IMR-90 (cell line): ENCODE results near the gene CCDC88A. TPM values are rescaled to one million over a fixed set of nuclear protein-coding genes. Genes with fewer than 3 reads are reported as not detected.

ENCODE experiments used
- ATAC-seq: fragments of 200-7000 bp; cut with Tn5 transposase; 2 replicates; pipeline ENCODE4 v1.9.1; 2020; ENCODE audit warnings: low read depth, mild to moderate bottlenecking, moderate library complexity
- BruUV-seq: library from RNA; stranded (reverse); fragments of 400-500 nt; replicated peaks from 2 replicates; lab custom pipeline; 2021; lab: Mats Ljungman, UMichigan
- CTCF ChIA-PET: fragments of 300-600 bp; formaldehyde crosslinking; extraction: SDS; loops from one replicate; lab custom pipeline; 2021; ENCODE audit warnings: antibody characterized with exemption; lab: Yijun Ruan, JAX
- POLR2A ChIA-PET: fragments of 300-600 bp; sonication (Branson Sonifier 250); formaldehyde crosslinking; loops from one replicate; lab custom pipeline; 2022; ENCODE audit warnings: antibody characterized with exemption; ENCODE audit not compliant: unreplicated experiment; lab: Charles Lee
- DNase-seq: peaks from one replicate; pipeline ENCODE4 v3.0.0; 2013
- H2AFZ ChIP-seq: replicated peaks from 2 replicates; pipeline ENCODE3; 2013; ENCODE audit warnings: low read length, mild to moderate bottlenecking; ENCODE audit not compliant: poor library complexity
- H2AK5ac ChIP-seq: 2 replicates; pipeline ENCODE4 v1.6.1; 2013; ENCODE audit warnings: low read depth, low read length, inconsistent platforms
- H2AK9ac ChIP-seq: replicated peaks from 2 replicates; pipeline ENCODE3; 2013; ENCODE audit warnings: mild to moderate bottlenecking, low read depth, low read length, moderate library complexity; ENCODE audit not compliant: poor library complexity
- H2BK120ac ChIP-seq: 2 replicates; pipeline ENCODE4 v1.6.1; 2013; ENCODE audit warnings: low read depth, low read length, inconsistent platforms
- H2BK15ac ChIP-seq: 3 replicates; pipeline ENCODE4 v1.6.1; 2013; ENCODE audit warnings: low read depth, low read length, inconsistent platforms
- H2BK20ac ChIP-seq: 2 replicates; pipeline ENCODE4 v1.6.1; 2013; ENCODE audit warnings: low read depth, mild to moderate bottlenecking, inconsistent platforms, low read length, moderate library complexity
- H2BK5ac ChIP-seq: 2 replicates; pipeline ENCODE4 v1.6.1; 2013; ENCODE audit warnings: mild to moderate bottlenecking, low read depth, low read length, inconsistent platforms; ENCODE audit not compliant: poor library complexity, severe bottlenecking
- H3K14ac ChIP-seq: replicated peaks from 2 replicates; pipeline ENCODE4 v1.6.1; 2013; ENCODE audit warnings: low read depth, low read length, inconsistent platforms
- H3K18ac ChIP-seq: 2 replicates; pipeline ENCODE4 v1.6.1; 2013; ENCODE audit warnings: low read depth, low read length, control low read depth
- H3K23ac ChIP-seq: 2 replicates; pipeline ENCODE4 v1.6.1; 2013; ENCODE audit warnings: low read depth, low read length, inconsistent platforms
- H3K27ac ChIP-seq: 2 replicates; pipeline ENCODE4 v1.5.1; 2013; ENCODE audit warnings: mild to moderate bottlenecking, control low read depth, low read length; ENCODE audit not compliant: insufficient read depth
- H3K27me3 ChIP-seq: 2 replicates; pipeline ENCODE4 v1.6.1; 2013; ENCODE audit warnings: low read length; ENCODE audit not compliant: control insufficient read depth, insufficient read depth
- H3K36me3 ChIP-seq: 2 replicates; pipeline ENCODE4 v1.6.1; 2013; ENCODE audit warnings: low read length, mixed read lengths; ENCODE audit not compliant: control insufficient read depth, insufficient read depth
- H3K4ac ChIP-seq: 2 replicates; pipeline ENCODE4 v1.6.1; 2013; ENCODE audit warnings: low read depth, low read length, inconsistent platforms
- H3K4me1 ChIP-seq: 2 replicates; pipeline ENCODE4 v1.6.1; 2013; ENCODE audit warnings: low read length, mixed read lengths; ENCODE audit not compliant: control insufficient read depth, insufficient read depth
- H3K4me2 ChIP-seq: 2 replicates; pipeline ENCODE4 v1.6.1; 2013; ENCODE audit warnings: low read depth, mild to moderate bottlenecking, control low read depth, low read length, moderate library complexity
- H3K4me3 ChIP-seq: 2 replicates; pipeline ENCODE4 v1.5.1; 2013; ENCODE audit warnings: low read depth, mild to moderate bottlenecking, control low read depth, low read length, moderate library complexity; ENCODE audit not compliant: insufficient read depth
- H3K56ac ChIP-seq: 2 replicates; pipeline ENCODE4 v1.6.1; 2013; ENCODE audit warnings: low read length, inconsistent platforms; ENCODE audit not compliant: insufficient read depth; ENCODE audit errors: extremely low read depth
- H3K79me1 ChIP-seq, 2 experiments: 2 replicates each; pipeline ENCODE4 v1.6.1; 2013; ENCODE audit warnings: low read length in 2 of 2, inconsistent platforms in 1 of 2, low read depth in 1 of 2
- H3K9ac ChIP-seq: 2 replicates; pipeline ENCODE4 v1.6.1; 2013; ENCODE audit warnings: low read depth, low read length, control low read depth
- H3K9me1 ChIP-seq: 2 replicates; pipeline ENCODE4 v1.6.1; 2013; ENCODE audit warnings: low read length, inconsistent platforms; ENCODE audit not compliant: insufficient read depth
- H3K9me3 ChIP-seq: 2 replicates; pipeline ENCODE4 v1.6.1; 2013; ENCODE audit warnings: low read length; ENCODE audit not compliant: control insufficient read depth, insufficient read depth
- H4K20me1 ChIP-seq: 2 replicates; pipeline ENCODE4 v1.6.1; 2013; ENCODE audit warnings: low read length, inconsistent platforms; ENCODE audit not compliant: insufficient read depth
- H4K5ac ChIP-seq: 2 replicates; pipeline ENCODE4 v1.6.1; 2013; ENCODE audit warnings: mild to moderate bottlenecking, low read depth, low read length, control low read depth
- H4K8ac ChIP-seq, 2 experiments: 2 replicates each; pipeline ENCODE4 v1.6.1; 2013; ENCODE audit warnings: low read depth in 2 of 2, low read length in 2 of 2, control low read depth in 1 of 2, inconsistent platforms in 1 of 2
- H4K91ac ChIP-seq: 2 replicates; pipeline ENCODE4 v1.6.1; 2013; ENCODE audit warnings: low read depth, low read length, inconsistent platforms; ENCODE audit not compliant: insufficient read depth
- CHD1 ChIP-seq: IDR thresholded peaks from 2 replicates; pipeline ENCODE4 v1.6.1; 2012; ENCODE audit warnings: low read depth, low read length, improper control_type of control experiment
- CTCF ChIP-seq: conservative IDR thresholded peaks from 2 replicates; pipeline ENCODE4 v1.5.1; 2012; ENCODE audit warnings: mild to moderate bottlenecking, low read depth, low read length, improper control_type of control experiment
- WGBS, 2 experiments: methylation state at CpG; one replicate each; pipeline versions ENCODE4 v1.1.5 to v1.1.7; 2013; ENCODE audit warnings: missing lambda C conversion rate in 2 of 2; ENCODE audit not compliant: insufficient read length in 1 of 2; ENCODE audit errors: extremely low coverage in 2 of 2; 5-methylcytosine and 5-hydroxymethylcytosine counted together
- dilution Hi-C: fragments of 300-500 bp; cut with HindIII; formaldehyde crosslinking; loops from one replicate; pipeline ENCODE4 v1.14.3; 2018; ENCODE audit warnings: low sequenced_read_pairs; ENCODE audit not compliant: unreplicated experiment
- in situ Hi-C: fragments of 300-500 bp; cut with MboI; formaldehyde crosslinking; loops from 3 replicates; pipeline ENCODE4 v1.14.3; 2019; ENCODE audit warnings: low sequenced_read_pairs, inconsistent platforms, mixed read lengths
- intact Hi-C: fragments of 100-400 bp; cut with micrococcal nuclease; formaldehyde crosslinking; loops from 2 replicates; pipeline ENCODE4 v1.10.0; 2022
- polyA plus RNA-seq, 3 experiments: library from polyadenylated mRNA; depleted of rRNA; stranded (reverse); fragments of >200 nt; gene quantifications; 2 replicates each; pipeline ENCODE4 v1.2.3, GENCODE V29; 2012; ENCODE audit warnings: low replicate concordance in 1 of 3
- total RNA-seq: library from RNA; depleted of rRNA; stranded (reverse); fragments of >200 nt; gene quantifications from 2 replicates; pipeline ENCODE4 v1.2.3, GENCODE V29; 2012

The CCDC88A gene
- total and polyA plus RNA-seq, 2 of the 4 experiments (the other 2 are of a cell fraction) = 15.6 to 63.8 TPM

GRCh38 chr2:55439101-55439397 lies 19.4 kb upstream of the CCDC88A start:
- TF ChIP-seq CTCF (no peak), CHD1 (no peak)
- dilution Hi-C loops = no loop called here
- POLR2A ChIA-PET = no interaction called here
- Histone ChIP-seq H2BK120ac (no peak overlapping the region), H4K8ac (no peak overlapping the region), H3K4me2 (no peak overlapping the region), H3K79me1 (no peaks in the 10 kb centered on the region), H2AK5ac (no peak overlapping the region), H4K20me1 (no peaks in the 10 kb centered on the region), H3K9me3 (no peaks in the 10 kb centered on the region), H3K4ac (no peak overlapping the region), H3K14ac (no peak overlapping the region), H2BK20ac (no peak overlapping the region), H3K9me1 (no peaks in the 10 kb centered on the region), H3K27ac (no peak overlapping the region), H3K56ac (no peak overlapping the region), H3K27me3 (peaks cover 1% of the 10 kb centered on the region; the same call in 1 of the 2 replicates), H2AFZ (no peak overlapping the region), H2BK5ac (no peak overlapping the region), H3K9ac (no peak overlapping the region), H3K23ac (no peak overlapping the region), H2BK15ac (no peak overlapping the region), H3K18ac (no peak overlapping the region), H3K36me3 (no peaks in the 10 kb centered on the region), H2AK9ac (no peak overlapping the region), H4K5ac (no peak overlapping the region), H4K91ac (no peak overlapping the region), H3K4me1 (no peaks in the 10 kb centered on the region), H3K4me3 (no peak overlapping the region)
- in situ Hi-C loops = no loop called here
- ATAC-seq (no peak), DNase-seq (no peak)
- no CpG with 5 or more reads among the region's 1 CpG for WGBS, 2 experiments
- intact Hi-C loops = loop anchor here (10.0 kb wide), 1 partner anchor 46 kb away; no protein-coding TSS in a partner anchor
- CTCF ChIA-PET = interaction anchor here (0.6 to 0.7 kb wide), 4 partner anchors 130 to 682 kb away, joined by 3 to 8 read pairs (median 3); no protein-coding TSS in a partner anchor
- BruUV-seq = no TSS peak
